ENCODE results near the gene MYO1A.

GRCh38 chr12:57090490-57090889, 40.6 kb upstream of the MYO1A start:
- no peak for TF ChIP-seq CTCF (IDR thresholded peaks at IDR 0.05 in 4 of 5, conservative IDR thresholded peaks at IDR 0.05 in 1 of 5)
- TF ChIP-seq POLR2A (IDR thresholded peaks at IDR 0.05), result no peak

All from gastrocnemius medialis (tissue), 4 donors.